Effector CD4-positive, alpha-beta T cell (primary cell): Measurements from ENCODE around the gene EVA1C.
"Not testable (repeated sequence)": the region's sequence is repeated elsewhere in the genome, so short reads cannot be mapped to it uniquely, and the experiment has no call there.

Experiments
- DNase-seq: peaks from one replicate; pipeline ENCODE4 v3.0.0-alpha.2; 2020

EVA1C gene

GRCh38 chr21:32505767-32506166 is 93.3 kb downstream of the EVA1C start:
- DNase-seq: not testable (repeated sequence)

GRCh38 chr21:32506411-32506965 is 94.0 kb downstream of the EVA1C start:
- DNase-seq: not testable (repeated sequence)

- DNase-seq: no peak
These were observed 94.9 kb downstream of the EVA1C start for GRCh38 chr21:32507342-32507919.

- not testable (repeated sequence) for DNase-seq
These were observed 95.5 kb downstream of the EVA1C start for GRCh38 chr21:32508036-32508435.

- no peak for DNase-seq
These were observed 96.1 kb downstream of the EVA1C start for GRCh38 chr21:32508558-32508957.

GRCh38 chr21:32508975-32509374 is 96.5 kb downstream of the EVA1C start:
- not testable (repeated sequence) for DNase-seq

- DNase-seq: no peak
These were observed 102.0 kb downstream of the EVA1C start for GRCh38 chr21:32514275-32515055.

- DNase-seq: no peak
These were observed 103.4 kb downstream of the EVA1C start for GRCh38 chr21:32515874-32516273.

GRCh38 chr21:32516756-32517649 is 104.5 kb downstream of the EVA1C start:
- DNase-seq: no peak

GRCh38 chr21:32519945-32520874 is 107.7 kb downstream of the EVA1C start:
- DNase-seq: no peak

- DNase-seq: no peak
These were observed 108.6 kb downstream of the EVA1C start for GRCh38 chr21:32520875-32521735.

- no peak for DNase-seq
These were observed 109.3 kb downstream of the EVA1C start for GRCh38 chr21:32521736-32522355.

- no peak for DNase-seq
These were observed 111.0 kb downstream of the EVA1C start for GRCh38 chr21:32523463-32523862.

GRCh38 chr21:32523988-32524719 is 111.6 kb downstream of the EVA1C start:
- DNase-seq: no peak

GRCh38 chr21:32525282-32525681 is 112.8 kb downstream of the EVA1C start:
- no peak for DNase-seq

GRCh38 chr21:32529679-32530078 is 117.2 kb downstream of the EVA1C start:
- no peak for DNase-seq

- DNase-seq: not testable (repeated sequence)
These were observed 118.3 kb downstream of the EVA1C start for GRCh38 chr21:32530809-32531208.

- not testable (repeated sequence) for DNase-seq
These were observed 119.1 kb downstream of the EVA1C start for GRCh38 chr21:32531561-32531960.

- DNase-seq: no peak
These were observed 120.1 kb downstream of the EVA1C start for GRCh38 chr21:32532636-32533035.

- DNase-seq: no peak
These were observed 120.5 kb downstream of the EVA1C start for GRCh38 chr21:32533053-32533452.
